Activated T-cell treated with anti-CD3 and anti-CD28 coated beads, Interleukin-2, amount 50 U/mL, for 72 hours (primary cell): ENCODE data around the gene ZNF850. TPM values are rescaled to one million over a fixed set of nuclear protein-coding genes. Genes with fewer than 3 reads are reported as not detected.
"Not testable (repeated sequence)": the region's sequence is repeated elsewhere in the genome, so short reads cannot be mapped to it uniquely, and the experiment has no call there.

ENCODE experiments used
- ATAC-seq, 2 donors: fragments of 150-1000 bp; cut with Tn5 transposase; replicated peaks in 1 of 2; 2 replicates each; pipeline ENCODE4 v1.10.0; 2021; ENCODE audit warnings: moderate library complexity in 2 of 2, mild to moderate bottlenecking in 1 of 2
- DNase-seq, 2 donors: peaks; one replicate each; pipeline ENCODE4 v3.0.0; 2021 to 2022; ENCODE audit warnings: mixed read lengths in 1 of 2
- H3K27ac Mint-ChIP-seq: one replicate; pipeline ENCODE4 v1.8.0; 2022; ENCODE audit warnings: mild to moderate bottlenecking, moderate library complexity, mixed read lengths
- H3K27me3 Mint-ChIP-seq: one replicate; pipeline ENCODE4 v1.8.0; 2022; ENCODE audit warnings: low read depth, mixed read lengths
- H3K36me3 Mint-ChIP-seq, 2 donors: one replicate each; pipeline ENCODE4 v1.8.0; 2022; ENCODE audit warnings: mixed read lengths in 2 of 2, mild to moderate bottlenecking in 1 of 2; ENCODE audit not compliant: insufficient read depth in 2 of 2
- H3K4me1 Mint-ChIP-seq: one replicate; pipeline ENCODE4 v1.8.0; 2022; ENCODE audit warnings: low read depth, mixed read lengths
- H3K4me3 Mint-ChIP-seq, 2 donors: one replicate each; pipeline ENCODE4 v1.8.0; 2022; ENCODE audit warnings: mild to moderate bottlenecking in 2 of 2, mixed read lengths in 2 of 2, moderate library complexity in 2 of 2
- H3K9me3 Mint-ChIP-seq, 2 donors: one replicate each; pipeline ENCODE4 v1.8.0; 2022; ENCODE audit warnings: mixed read lengths in 2 of 2
- total RNA-seq, 2 donors: library from RNA; stranded (reverse); gene quantifications; one replicate each; pipeline ENCODE4 v1.2.3, GENCODE V29; 2022

The ZNF850 gene
- 10 to 100 TPM; 10.4 to 14.9 TPM for total RNA-seq

- no peaks in the 10 kb centered on the region for H3K27me3 Mint-ChIP-seq
- peak; percentile 92 to 93 for ATAC-seq
- peaks cover 25% of the 10 kb centered on the region for H3K4me1 Mint-ChIP-seq
- peak; percentile 93 to 96 for DNase-seq
- H3K4me3 Mint-ChIP-seq: peak within 1 kb of the TSS; percentile 89 to 92
- peaks cover 27 to 57% of the 10 kb centered on the region in 2 donors for H3K36me3 Mint-ChIP-seq
- H3K9me3 Mint-ChIP-seq: peaks cover 5 to 14% of the 10 kb centered on the region in 2 donors
- H3K27ac Mint-ChIP-seq: peak within 1 kb of the TSS; percentile 88
Measured at GRCh38 chr19:36772311-36773222, at the start of gene ZNF850. Gene ZNF850, minus strand, starts transcription at chr19:36772807. Its CDS starts 10,201 bp downstream, at chr19:36762606.

- Mint-ChIP-seq H3K9me3 (peaks cover 16 to 37% of the 10 kb centered on the region in 2 donors), H3K4me1 (no peaks in the 10 kb centered on the region), H3K27ac (no peak overlapping the region), H3K4me3 (no peak overlapping the region), H3K27me3 (no peaks in the 10 kb centered on the region), H3K36me3 (peaks cover 51 to 78% of the 10 kb centered on the region in 2 donors)
- no peak for ATAC-seq
- DNase-seq: no peak
Measured at GRCh38 chr19:36821758-36822157, 49.2 kb upstream of the ZNF850 start.

GRCh38 chr19:36819130-36819630 lies 46.6 kb upstream of the ZNF850 start:
- no peak overlapping the region for H3K27ac Mint-ChIP-seq

GRCh38 chr19:36807029-36807428 lies 34.4 kb upstream of the ZNF850 start:
- ATAC-seq: no peak
- Mint-ChIP-seq H3K27me3 (no peaks in the 10 kb centered on the region), H3K4me3 (no peak overlapping the region), H3K36me3 (peaks cover 22 to 62% of the 10 kb centered on the region in 2 donors), H3K27ac (no peak overlapping the region), H3K4me1 (no peaks in the 10 kb centered on the region), H3K9me3 (peaks cover 13 to 27% of the 10 kb centered on the region in 2 donors)
- no peak for DNase-seq

More at GRCh38 chr19:36819130-36819630, 46.6 kb upstream of the ZNF850 start:
- H3K4me1 Mint-ChIP-seq: no peaks in the 10 kb centered on the region
- H3K36me3 Mint-ChIP-seq: peaks cover 40 to 73% of the 10 kb centered on the region in 2 donors
- H3K4me3 Mint-ChIP-seq: no peak overlapping the region
- H3K27me3 Mint-ChIP-seq: no peaks in the 10 kb centered on the region
- H3K9me3 Mint-ChIP-seq: peaks cover 6 to 25% of the 10 kb centered on the region in 2 donors
- no peak for ATAC-seq
- no peak for DNase-seq

GRCh38 chr19:36805364-36805763 lies 32.8 kb upstream of the ZNF850 start:
- H3K4me3 Mint-ChIP-seq: no peak overlapping the region
- H3K4me1 Mint-ChIP-seq: no peaks in the 10 kb centered on the region
- H3K27ac Mint-ChIP-seq: peak overlapping the region; percentile 57
- DNase-seq (no peak), ATAC-seq (no peak)
- peaks cover 25 to 58% of the 10 kb centered on the region in 2 donors for H3K36me3 Mint-ChIP-seq
- H3K27me3 Mint-ChIP-seq: no peaks in the 10 kb centered on the region
- H3K9me3 Mint-ChIP-seq: peaks cover 13 to 22% of the 10 kb centered on the region in 2 donors

- ATAC-seq (no peak), DNase-seq (no peak)
- H3K4me3 Mint-ChIP-seq: peak overlapping the region; percentile 86 to 99
- no peaks in the 10 kb centered on the region for H3K27me3 Mint-ChIP-seq
- peaks cover 30 to 47% of the 10 kb centered on the region in 2 donors for H3K36me3 Mint-ChIP-seq
- H3K27ac Mint-ChIP-seq: no peak overlapping the region
- H3K4me1 Mint-ChIP-seq: peaks cover 11% of the 10 kb centered on the region
- peaks cover 9 to 20% of the 10 kb centered on the region in 2 donors for H3K9me3 Mint-ChIP-seq
Measured at GRCh38 chr19:36797786-36798108, 25.1 kb upstream of the ZNF850 start.

- ATAC-seq: no peak
- no peak overlapping the region for H3K27ac Mint-ChIP-seq
- peaks cover 36 to 49% of the 10 kb centered on the region in 2 donors for H3K36me3 Mint-ChIP-seq
- H3K27me3 Mint-ChIP-seq: no peaks in the 10 kb centered on the region
- DNase-seq: no peak
- peaks cover 16 to 27% of the 10 kb centered on the region in 2 donors for H3K9me3 Mint-ChIP-seq
- H3K4me3 Mint-ChIP-seq: peak overlapping the region; percentile 86 to 99
- peaks cover 16% of the 10 kb centered on the region for H3K4me1 Mint-ChIP-seq
Measured at GRCh38 chr19:36796714-36796992, 24.0 kb upstream of the ZNF850 start.

- DNase-seq: peak; percentile 23 to 41
- not testable (repeated sequence) for H3K27ac Mint-ChIP-seq, H3K27me3 Mint-ChIP-seq, H3K4me1 Mint-ChIP-seq
- Mint-ChIP-seq H3K9me3 (peaks cover 11 to 23% of the 10 kb centered on the region in 2 donors), H3K36me3 (peaks cover 19 to 30% of the 10 kb centered on the region in 2 donors), H3K4me3 (peak overlapping the region in 1 of 2 donors; percentile 69)
- peak; percentile 97 to 99 for ATAC-seq
Measured at GRCh38 chr19:36791420-36792141, 19.0 kb upstream of the ZNF850 start.

- peaks cover 25% of the 10 kb centered on the region for H3K4me1 Mint-ChIP-seq
- DNase-seq (no peak), ATAC-seq (no peak)
- peaks cover 9 to 18% of the 10 kb centered on the region in 2 donors for H3K9me3 Mint-ChIP-seq
- no peak overlapping the region for H3K4me3 Mint-ChIP-seq
- H3K36me3 Mint-ChIP-seq: peaks cover 25 to 50% of the 10 kb centered on the region in 2 donors
- H3K27me3 Mint-ChIP-seq: no peaks in the 10 kb centered on the region
- H3K27ac Mint-ChIP-seq: no peak overlapping the region
Measured at GRCh38 chr19:36775768-36776167, 3.2 kb upstream of the ZNF850 start.

GRCh38 chr19:36773223-36773579 lies 594 bp upstream of the ZNF850 start:
- Mint-ChIP-seq H3K4me1 (peaks cover 25% of the 10 kb centered on the region), H3K9me3 (peaks cover 5 to 16% of the 10 kb centered on the region in 2 donors), H3K36me3 (peaks cover 30 to 59% of the 10 kb centered on the region in 2 donors), H3K27ac (peak overlapping the region; percentile 88), H3K4me3 (peak overlapping the region; percentile 89 to 92), H3K27me3 (no peaks in the 10 kb centered on the region)
- ATAC-seq: peak in 1 of 2 donors; percentile 28
- peak in 1 of 2 donors; percentile 6 for DNase-seq

GRCh38 chr19:36771261-36772231 lies 1.1 kb downstream of the ZNF850 start:
- Mint-ChIP-seq H3K27ac (peak overlapping the region; percentile 30), H3K36me3 (peaks cover 26 to 65% of the 10 kb centered on the region in 2 donors)
- peak; percentile 26 to 39 for ATAC-seq

GRCh38 chr19:36750066-36750691 lies 22.4 kb downstream of the ZNF850 start:
- Mint-ChIP-seq H3K4me1 (no peaks in the 10 kb centered on the region), H3K27me3 (no peaks in the 10 kb centered on the region)

More at GRCh38 chr19:36771261-36772231, 1.1 kb downstream of the ZNF850 start:
- Mint-ChIP-seq H3K9me3 (peaks cover 5 to 14% of the 10 kb centered on the region in 2 donors), H3K27me3 (no peaks in the 10 kb centered on the region), H3K4me1 (peaks cover 25% of the 10 kb centered on the region), H3K4me3 (peak overlapping the region; percentile 89 to 92)
- DNase-seq: peak; percentile 64 to 71

More at GRCh38 chr19:36750066-36750691, 22.4 kb downstream of the ZNF850 start:
- no peak overlapping the region for H3K27ac Mint-ChIP-seq
- ATAC-seq (no peak), DNase-seq (no peak)
- peaks cover 56 to 86% of the 10 kb centered on the region in 2 donors for H3K36me3 Mint-ChIP-seq
- H3K4me3 Mint-ChIP-seq: no peak overlapping the region
- H3K9me3 Mint-ChIP-seq: peaks cover 17 to 31% of the 10 kb centered on the region in 2 donors
